ENCODE data around the gene NGB.

DNA sequence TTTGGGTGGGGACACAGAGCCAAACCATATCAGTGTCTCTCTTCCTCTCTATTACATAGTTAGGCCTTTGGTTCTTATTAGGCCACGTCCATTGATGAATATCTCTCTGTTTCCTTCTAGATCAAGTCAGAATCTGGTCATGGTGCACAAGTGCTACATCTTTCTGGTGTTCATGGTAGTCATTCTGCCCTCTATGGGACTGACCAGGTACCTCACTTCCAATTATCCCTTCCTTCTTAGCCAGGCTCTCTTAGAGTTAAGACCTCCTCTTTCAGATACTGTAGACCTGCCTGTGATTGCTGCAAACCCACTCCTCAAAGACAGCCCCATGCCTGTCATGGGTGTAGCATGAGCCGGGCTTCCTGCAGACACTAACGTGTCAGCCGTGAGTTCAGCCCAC is 25.2 kb downstream of the NGB start:
- TF ChIP-seq, protein P1, sequence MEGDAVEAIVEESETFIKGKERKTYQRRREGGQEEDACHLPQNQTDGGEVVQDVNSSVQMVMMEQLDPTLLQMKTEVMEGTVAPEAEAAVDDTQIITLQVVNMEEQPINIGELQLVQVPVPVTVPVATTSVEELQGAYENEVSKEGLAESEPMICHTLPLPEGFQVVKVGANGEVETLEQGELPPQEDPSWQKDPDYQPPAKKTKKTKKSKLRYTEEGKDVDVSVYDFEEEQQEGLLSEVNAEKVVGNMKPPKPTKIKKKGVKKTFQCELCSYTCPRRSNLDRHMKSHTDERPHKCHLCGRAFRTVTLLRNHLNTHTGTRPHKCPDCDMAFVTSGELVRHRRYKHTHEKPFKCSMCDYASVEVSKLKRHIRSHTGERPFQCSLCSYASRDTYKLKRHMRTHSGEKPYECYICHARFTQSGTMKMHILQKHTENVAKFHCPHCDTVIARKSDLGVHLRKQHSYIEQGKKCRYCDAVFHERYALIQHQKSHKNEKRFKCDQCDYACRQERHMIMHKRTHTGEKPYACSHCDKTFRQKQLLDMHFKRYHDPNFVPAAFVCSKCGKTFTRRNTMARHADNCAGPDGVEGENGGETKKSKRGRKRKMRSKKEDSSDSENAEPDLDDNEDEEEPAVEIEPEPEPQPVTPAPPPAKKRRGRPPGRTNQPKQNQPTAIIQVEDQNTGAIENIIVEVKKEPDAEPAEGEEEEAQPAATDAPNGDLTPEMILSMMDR (IDR thresholded peaks at IDR 0.05): no peak
- no peak for TF ChIP-seq POLR2A (IDR thresholded peaks at IDR 0.05)
- TF ChIP-seq EP300 (IDR thresholded peaks at IDR 0.05): no peak

All from ovary (tissue), 3 donors.